GM04504 (cell line): ENCODE measurements around the gene SLC35B3.
"Not testable (repeated sequence)": the region's sequence is repeated elsewhere in the genome, so short reads cannot be mapped to it uniquely, and the experiment has no call there.

Source experiments
- DNase-seq: peaks from one replicate; pipeline ENCODE4 v3.0.0-alpha.2; 2012; ENCODE audit warnings: low read depth

The SLC35B3 gene

GRCh38 chr6:8435093-8435844 lies at the start of gene SLC35B3:
Gene SLC35B3, minus strand, starts transcription at chr6:8435545.
- DNase-seq: peak; percentile 85

- no peak for DNase-seq
These were observed 48.3 kb upstream of the SLC35B3 start for GRCh38 chr6:8483650-8484049.

GRCh38 chr6:8481727-8482126 lies 46.4 kb upstream of the SLC35B3 start:
- no peak for DNase-seq

GRCh38 chr6:8478418-8478817 lies 43.1 kb upstream of the SLC35B3 start:
- no peak for DNase-seq

- DNase-seq: no peak
These were observed 41.3 kb upstream of the SLC35B3 start for GRCh38 chr6:8476656-8477055.

- DNase-seq: no peak
These were observed 33.4 kb upstream of the SLC35B3 start for GRCh38 chr6:8468552-8469356.

GRCh38 chr6:8462694-8463093 lies 27.3 kb upstream of the SLC35B3 start:
- DNase-seq: no peak

- DNase-seq: no peak
These were observed 26.8 kb upstream of the SLC35B3 start for GRCh38 chr6:8462169-8462568.

GRCh38 chr6:8446391-8446790 lies 11.0 kb upstream of the SLC35B3 start:
- DNase-seq: no peak

GRCh38 chr6:8445930-8446329 lies 10.6 kb upstream of the SLC35B3 start:
- DNase-seq: not testable (repeated sequence)

GRCh38 chr6:8442150-8442549 lies 6.8 kb upstream of the SLC35B3 start:
- no peak for DNase-seq

- no peak for DNase-seq
These were observed 6.1 kb upstream of the SLC35B3 start for GRCh38 chr6:8441452-8441851.

- DNase-seq: no peak
These were observed 4.4 kb upstream of the SLC35B3 start for GRCh38 chr6:8439601-8440268.

GRCh38 chr6:8437813-8438212 lies 2.5 kb upstream of the SLC35B3 start:
- no peak for DNase-seq

GRCh38 chr6:8436966-8437365 lies 1.6 kb upstream of the SLC35B3 start:
- DNase-seq: no peak

- no peak for DNase-seq
These were observed 462 bp upstream of the SLC35B3 start for GRCh38 chr6:8435845-8436168.

GRCh38 chr6:8434727-8435092 lies 635 bp downstream of the SLC35B3 start:
- no peak for DNase-seq

- no peak for DNase-seq
These were observed 2.7 kb downstream of the SLC35B3 start for GRCh38 chr6:8432614-8433013.

- DNase-seq: no peak
These were observed 5.5 kb downstream of the SLC35B3 start for GRCh38 chr6:8429821-8430220.

- not testable (repeated sequence) for DNase-seq
These were observed 8.8 kb downstream of the SLC35B3 start for GRCh38 chr6:8426544-8426943.

GRCh38 chr6:8420031-8420588 lies 15.2 kb downstream of the SLC35B3 start:
- no peak for DNase-seq

GRCh38 chr6:8415913-8416312 lies 19.4 kb downstream of the SLC35B3 start:
- no peak for DNase-seq

GRCh38 chr6:8415280-8415679 lies 20.1 kb downstream of the SLC35B3 start:
- DNase-seq: no peak
